ENCODE results near the gene MYO5C. TPM values are rescaled to one million over a fixed set of nuclear protein-coding genes. Genes with fewer than 3 reads are reported as not detected.

The MYO5C gene
- total RNA-seq, 1 experiment from 2014 or later: 28.2 TPM

DNA sequence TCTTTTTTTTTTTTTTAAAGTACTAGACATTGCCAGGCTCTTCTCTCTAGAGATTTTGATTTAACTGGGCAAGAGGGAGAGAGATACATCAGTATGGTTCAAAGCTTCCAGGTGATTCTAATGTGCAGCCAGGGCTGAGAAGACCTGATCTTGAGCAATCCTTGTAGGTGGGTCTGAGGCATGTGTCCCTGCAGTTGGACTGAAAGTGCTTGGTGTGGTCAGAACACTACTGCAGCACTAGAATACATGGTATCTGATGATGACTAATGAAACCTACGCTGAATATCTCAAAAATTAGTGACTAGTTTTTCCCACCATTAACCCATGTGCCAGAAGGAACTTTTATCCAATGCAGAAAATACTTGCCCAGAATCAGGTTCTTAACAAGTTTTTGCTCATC, 34.4 kb upstream of the MYO5C start:
- intact Hi-C loops (cut with micrococcal nuclease; ENCODE audit: unreplicated experiment): loop anchor here (5.0 to 10.0 kb wide), 3 partner anchors 75 to 407 kb away; partner anchors contain the start of gene MYO5A
- POLR2A ChIA-PET: no interaction called here
- in situ Hi-C loops (cut with HindIII; ENCODE audit: low pct_unique_long_range_greater_than_20kb, low sequenced_read_pairs): no loop called here
- Histone ChIP-seq H3K9me3 (ENCODE audit: control insufficient read depth, insufficient read depth, low read depth, low read length) (no peaks in the 10 kb centered on the region), H3K4me3 (ENCODE audit: low read depth in 2 of 2, low read length in 2 of 2) (no peak overlapping the region), H3K27me3 (ENCODE audit: control insufficient read depth, insufficient read depth, low read length) (no peaks in the 10 kb centered on the region), H3K36me3 (ENCODE audit: control insufficient read depth, insufficient read depth, low read length) (no peaks in the 10 kb centered on the region; the same call in 1 of the 2 replicates), H3K4me1 (ENCODE audit: control insufficient read depth, insufficient read depth, low read length) (peaks cover 15% of the 10 kb centered on the region), H3K27ac (ENCODE audit: low read length) (no peak overlapping the region)
- DNase-seq (ENCODE audit: low read depth, low spot score) (no peak), ATAC-seq (no peak)
- CTCF ChIA-PET: interaction anchor here (0.5 kb wide), 1 partner anchor 101 kb away, joined by 4 read pairs; no protein-coding TSS in a partner anchor
- TF ChIP-seq POLR2AphosphoS5 (IDR thresholded peaks at IDR 0.05; ENCODE audit: low read depth, low read length) (no peak), TCF7L2 (IDR thresholded peaks at IDR 0.05; ENCODE audit: low read depth, low read length) (no peak), SIN3A (IDR thresholded peaks at IDR 0.05; ENCODE audit: borderline replicate concordance, insufficient read depth, low read depth, low read length) (no peak), REST (IDR thresholded peaks at IDR 0.05; ENCODE audit: insufficient read depth in 1 of 2, low read depth in 2 of 2, low read length in 1 of 2) (no peak), CTCF (IDR thresholded peaks at IDR 0.05) (no peak)
- BruUV-seq (replicated peaks): no TSS peak

- ChIA-PET POLR2A (no interaction called here), CTCF (no interaction called here)
- BruUV-seq (replicated peaks): no TSS peak
- ATAC-seq (no peak), DNase-seq (ENCODE audit: low read depth, low spot score) (no peak)
- in situ Hi-C loops (cut with HindIII; ENCODE audit: low pct_unique_long_range_greater_than_20kb, low sequenced_read_pairs): no loop called here
- TF ChIP-seq SIN3A (IDR thresholded peaks at IDR 0.05; ENCODE audit: borderline replicate concordance, insufficient read depth, low read depth, low read length) (no peak), REST (IDR thresholded peaks at IDR 0.05; ENCODE audit: insufficient read depth in 1 of 2, low read depth in 2 of 2, low read length in 1 of 2) (no peak), TCF7L2 (IDR thresholded peaks at IDR 0.05; ENCODE audit: low read depth, low read length) (no peak), POLR2AphosphoS5 (IDR thresholded peaks at IDR 0.05; ENCODE audit: low read depth, low read length) (no peak), CTCF (IDR thresholded peaks at IDR 0.05) (no peak)
- no peaks in the 10 kb centered on the region; the same call in 1 of the 2 replicates for H3K36me3 ChIP-seq (ENCODE audit: control insufficient read depth, insufficient read depth, low read length)
- H3K4me1 ChIP-seq (ENCODE audit: control insufficient read depth, insufficient read depth, low read length): peaks cover 7% of the 10 kb centered on the region; the same call in 1 of the 2 replicates
- H3K4me3 ChIP-seq (ENCODE audit: low read depth in 2 of 2, low read length in 2 of 2): no peak overlapping the region
- H3K27ac ChIP-seq (ENCODE audit: low read length): no peak overlapping the region
- H3K9me3 ChIP-seq (ENCODE audit: control insufficient read depth, insufficient read depth, low read depth, low read length): no peaks in the 10 kb centered on the region
- intact Hi-C loops (cut with micrococcal nuclease; ENCODE audit: unreplicated experiment): no loop called here
- no peaks in the 10 kb centered on the region for H3K27me3 ChIP-seq (ENCODE audit: control insufficient read depth, insufficient read depth, low read length)
Observed at GRCh38 chr15:52329150-52329549, 33.5 kb upstream of the MYO5C start.

Data from Panc1 (cell line).